ENCODE measurements around the gene CLDN6. TPM values are rescaled to one million over a fixed set of nuclear protein-coding genes. Genes with fewer than 3 reads are reported as not detected.

CLDN6 gene
- total and polyA plus RNA-seq, 9 donors, result 1.8 TPM; not detected in 8

GRCh38 chr16:3020247-3020603 lies 2.2 kb upstream of the CLDN6 start, which contains the start of gene TNFRSF12A:
TNFRSF12A (plus strand) TSS chr16:3020368; CDS start chr16:3020398, 30 bp downstream.
- intact Hi-C loops (cut with DNase I), result loop anchor here in 1 of 4 donors (10.0 kb wide), 1 partner anchor 265 kb away; the partner anchor contains the start of gene ZNF263
- WGBS, 3 donors, result 0 to 1% (median 0%) methylated on average over 11 to 49 of the region's 49 CpGs
- no peaks in the 10 kb centered on the region for H3K9me3 ChIP-seq
- no peaks in the 10 kb centered on the region for H3K36me3 ChIP-seq
- H3K4me3 ChIP-seq, result peak within 1 kb of the TSS; percentile 60
- no peaks in the 10 kb centered on the region for H3K27me3 ChIP-seq
- DNase-seq, result peak; percentile 64 to 83 (median 76)
- H3K27ac ChIP-seq, result peak within 1 kb of the TSS; percentile 91 to 92
- TF ChIP-seq POLR2A (IDR thresholded peaks at IDR 0.05) (peak; percentile 81), CTCF (IDR thresholded peaks at IDR 0.05) (peak in 2 of 3 donors; percentile 14 to 31), EP300 (IDR thresholded peaks at IDR 0.05) (no peak)
- peaks cover 21% of the 10 kb centered on the region for H3K4me1 ChIP-seq (ENCODE audit: insufficient read depth)

- 25 to 38% (median 32%) methylated on average over 36 to 40 of the region's 40 CpGs for WGBS, 3 donors
- Histone ChIP-seq H3K9me3 (no peaks in the 10 kb centered on the region), H3K36me3 (no peaks in the 10 kb centered on the region), H3K27me3 (no peaks in the 10 kb centered on the region), H3K4me1 (ENCODE audit: insufficient read depth) (peaks cover 21% of the 10 kb centered on the region), H3K4me3 (peak overlapping the region; percentile 60), H3K27ac (no peak overlapping the region)
- no peak for DNase-seq
- TF ChIP-seq EP300 (IDR thresholded peaks at IDR 0.05), result no peak
- no peak for TF ChIP-seq CTCF (IDR thresholded peaks at IDR 0.05)
- TF ChIP-seq POLR2A (IDR thresholded peaks at IDR 0.05), result no peak
- intact Hi-C loops (cut with DNase I), result loop anchor here in 1 of 4 donors (10.0 kb wide), 1 partner anchor 265 kb away; the partner anchor contains the start of gene ZNF263
Observed at GRCh38 chr16:3019594-3020246, 1.7 kb upstream of the CLDN6 start.

GRCh38 chr16:3017344-3017743 lies 639 bp downstream of the CLDN6 start:
- H3K4me1 ChIP-seq (ENCODE audit: insufficient read depth), result peaks cover 13% of the 10 kb centered on the region
- no peak for DNase-seq
- 40 to 49% (median 41%) methylated on average over 17 to 20 of the region's 20 CpGs for WGBS, 3 donors
- no peak overlapping the region for H3K4me3 ChIP-seq
- no peaks in the 10 kb centered on the region for H3K9me3 ChIP-seq
- no peaks in the 10 kb centered on the region for H3K27me3 ChIP-seq
- no peak overlapping the region for H3K27ac ChIP-seq
- TF ChIP-seq POLR2A (IDR thresholded peaks at IDR 0.05), result no peak
- TF ChIP-seq CTCF (IDR thresholded peaks at IDR 0.05), result no peak
- H3K36me3 ChIP-seq, result no peaks in the 10 kb centered on the region
- intact Hi-C loops (cut with DNase I), result no loop called here

GRCh38 chr16:3015865-3016521 lies 2.0 kb downstream of the CLDN6 start:
- TF ChIP-seq EP300 (IDR thresholded peaks at IDR 0.05), result no peak
- TF ChIP-seq CTCF (IDR thresholded peaks at IDR 0.05), result no peak
- no peak for TF ChIP-seq POLR2A (IDR thresholded peaks at IDR 0.05)
- WGBS, 3 donors, result 75 to 80% (median 76%) methylated on average over 13 of the region's 13 CpGs

More at GRCh38 chr16:3015865-3016521, 2.0 kb downstream of the CLDN6 start:
- DNase-seq, result no peak
- H3K27ac ChIP-seq, result no peak overlapping the region
- peaks cover 2% of the 10 kb centered on the region for H3K4me1 ChIP-seq (ENCODE audit: insufficient read depth)
- H3K4me3 ChIP-seq, result no peak overlapping the region
- no peaks in the 10 kb centered on the region for H3K9me3 ChIP-seq
- intact Hi-C loops (cut with DNase I), result no loop called here
- no peaks in the 10 kb centered on the region for H3K36me3 ChIP-seq
- H3K27me3 ChIP-seq, result no peaks in the 10 kb centered on the region

Measured in ovary (tissue), 9 donors.